IgD-negative memory B cell (primary cell): Measurements from ENCODE around the gene GAGE10. TPM values are rescaled to one million over a fixed set of nuclear protein-coding genes. Genes with fewer than 3 reads are reported as not detected.
A peak's percentile ranks its signal among the peaks of the same experiment; 100 is the strongest.

Source experiments
- H3K27ac Mint-ChIP-seq, 3 donors: one replicate each; pipeline ENCODE4 v1.8.0; 2020 to 2022; ENCODE audit warnings: mild to moderate bottlenecking in 3 of 3, mixed read lengths in 3 of 3, moderate library complexity in 1 of 3
- H3K27me3 Mint-ChIP-seq: one replicate; pipeline ENCODE4 v1.8.0; 2021; ENCODE audit warnings: mixed read lengths
- H3K36me3 Mint-ChIP-seq: one replicate; pipeline ENCODE4 v1.8.0; 2020; ENCODE audit warnings: mild to moderate bottlenecking, mixed read lengths
- H3K4me1 Mint-ChIP-seq, 3 donors: one replicate each; pipeline ENCODE4 v1.8.0; 2020 to 2022; ENCODE audit warnings: mixed read lengths in 3 of 3, mild to moderate bottlenecking in 1 of 3
- H3K4me3 Mint-ChIP-seq, 4 donors: one replicate each; pipeline ENCODE4 v1.8.0; 2020 to 2022; ENCODE audit warnings: mild to moderate bottlenecking in 4 of 4, mixed read lengths in 4 of 4, moderate library complexity in 3 of 4
- H3K9me3 Mint-ChIP-seq, 3 donors: one replicate each; pipeline ENCODE4 v1.8.0; 2020 to 2021; ENCODE audit warnings: mixed read lengths in 3 of 3, mild to moderate bottlenecking in 1 of 3
- polyA plus RNA-seq: library from polyadenylated mRNA; unstranded; fragments of 300-500 nt; fragmentation: Illumina TruSeq; gene quantifications from one replicate; pipeline ENCODE4 v1.2.3, GENCODE V29; 2021

Gene GAGE10
- polyA plus RNA-seq = not detected

- Mint-ChIP-seq H3K9me3 (no peaks in the 10 kb centered on the region), H3K36me3 (peaks cover 5% of the 10 kb centered on the region), H3K27ac (peak within 1 kb of the TSS in 2 of 3 donors; percentile 28 to 46), H3K4me1 (no peaks in the 10 kb centered on the region), H3K4me3 (no peak within 1 kb of the TSS), H3K27me3 (peaks cover 11% of the 10 kb centered on the region)
Measured at GRCh38 chrX:49303346-49303745, at the start of gene GAGE10. TSS of gene GAGE10 (plus strand) at chrX:49303646. CDS start at chrX:49304860, 1,214 bp downstream.

GRCh38 chrX:49254639-49255038 is 48.8 kb upstream of the GAGE10 start:
- H3K4me1 Mint-ChIP-seq = peaks cover 0 to 5% (median 2%) of the 10 kb centered on the region in 3 donors
- H3K36me3 Mint-ChIP-seq = no peaks in the 10 kb centered on the region
- H3K9me3 Mint-ChIP-seq = no peaks in the 10 kb centered on the region
- peaks cover 2% of the 10 kb centered on the region for H3K27me3 Mint-ChIP-seq
- no peak overlapping the region for H3K4me3 Mint-ChIP-seq
- H3K27ac Mint-ChIP-seq = no peak overlapping the region

GRCh38 chrX:49256268-49256995 is 47.0 kb upstream of the GAGE10 start:
- H3K9me3 Mint-ChIP-seq = no peaks in the 10 kb centered on the region
- H3K27ac Mint-ChIP-seq = no peak overlapping the region
- H3K4me1 Mint-ChIP-seq = peaks cover 0 to 5% (median 0%) of the 10 kb centered on the region in 3 donors
- no peaks in the 10 kb centered on the region for H3K36me3 Mint-ChIP-seq
- peaks cover 5% of the 10 kb centered on the region for H3K27me3 Mint-ChIP-seq
- no peak overlapping the region for H3K4me3 Mint-ChIP-seq

- H3K9me3 Mint-ChIP-seq = no peaks in the 10 kb centered on the region
- H3K36me3 Mint-ChIP-seq = no peaks in the 10 kb centered on the region
- peaks cover 5% of the 10 kb centered on the region for H3K27me3 Mint-ChIP-seq
- H3K4me3 Mint-ChIP-seq = peak overlapping the region in 1 of 4 donors; percentile 56
- peaks cover 0 to 5% (median 0%) of the 10 kb centered on the region in 3 donors for H3K4me1 Mint-ChIP-seq
- no peak overlapping the region for H3K27ac Mint-ChIP-seq
Measured at GRCh38 chrX:49257074-49257790, 46.2 kb upstream of the GAGE10 start.

- H3K36me3 Mint-ChIP-seq = no peaks in the 10 kb centered on the region
- no peak overlapping the region for H3K27ac Mint-ChIP-seq
- peaks cover 0 to 5% (median 0%) of the 10 kb centered on the region in 3 donors for H3K4me1 Mint-ChIP-seq
- H3K27me3 Mint-ChIP-seq = peaks cover 5% of the 10 kb centered on the region
- H3K4me3 Mint-ChIP-seq = peak overlapping the region in 1 of 4 donors; percentile 56
- no peaks in the 10 kb centered on the region for H3K9me3 Mint-ChIP-seq
Measured at GRCh38 chrX:49257846-49258748, 45.3 kb upstream of the GAGE10 start.

GRCh38 chrX:49258749-49259124 is 44.7 kb upstream of the GAGE10 start:
- Mint-ChIP-seq H3K27me3 (peaks cover 5% of the 10 kb centered on the region), H3K4me1 (peaks cover 0 to 5% (median 0%) of the 10 kb centered on the region in 3 donors), H3K9me3 (no peaks in the 10 kb centered on the region), H3K27ac (no peak overlapping the region), H3K36me3 (no peaks in the 10 kb centered on the region), H3K4me3 (peak overlapping the region in 1 of 4 donors; percentile 65)

- H3K4me1 Mint-ChIP-seq = peaks cover 0 to 5% (median 0%) of the 10 kb centered on the region in 3 donors
- peaks cover 7% of the 10 kb centered on the region for H3K27me3 Mint-ChIP-seq
- no peaks in the 10 kb centered on the region for H3K36me3 Mint-ChIP-seq
- H3K4me3 Mint-ChIP-seq = no peak overlapping the region
- no peak overlapping the region for H3K27ac Mint-ChIP-seq
- no peaks in the 10 kb centered on the region for H3K9me3 Mint-ChIP-seq
Measured at GRCh38 chrX:49260221-49260985, 43.0 kb upstream of the GAGE10 start.

- Mint-ChIP-seq H3K9me3 (no peaks in the 10 kb centered on the region), H3K27ac (no peak overlapping the region), H3K4me1 (peaks cover 0 to 6% (median 0%) of the 10 kb centered on the region in 3 donors), H3K36me3 (no peaks in the 10 kb centered on the region), H3K4me3 (no peak overlapping the region), H3K27me3 (peaks cover 7% of the 10 kb centered on the region)
Measured at GRCh38 chrX:49262603-49263002, 40.8 kb upstream of the GAGE10 start.

- Mint-ChIP-seq H3K4me3 (no peak overlapping the region), H3K4me1 (peaks cover 0 to 5% (median 0%) of the 10 kb centered on the region in 3 donors)
Measured at GRCh38 chrX:49263631-49264030, 39.8 kb upstream of the GAGE10 start.

GRCh38 chrX:49264460-49264859 is 39.0 kb upstream of the GAGE10 start, which contains the start of gene FOXP3:
TSS of gene FOXP3 (minus strand) at chrX:49264710. CDS start at chrX:49258505, 6,205 bp downstream.
- Mint-ChIP-seq H3K4me1 (peaks cover 3 to 5% (median 5%) of the 10 kb centered on the region in 3 donors), H3K4me3 (no peak within 1 kb of the TSS), H3K9me3 (no peaks in the 10 kb centered on the region), H3K36me3 (no peaks in the 10 kb centered on the region), H3K27me3 (peaks cover 5% of the 10 kb centered on the region), H3K27ac (peak within 1 kb of the TSS in 1 of 3 donors; percentile 34)

More at GRCh38 chrX:49263631-49264030, 39.8 kb upstream of the GAGE10 start:
- no peaks in the 10 kb centered on the region for H3K36me3 Mint-ChIP-seq
- H3K27ac Mint-ChIP-seq = peak overlapping the region in 1 of 3 donors; percentile 34
- H3K27me3 Mint-ChIP-seq = peaks cover 7% of the 10 kb centered on the region
- H3K9me3 Mint-ChIP-seq = no peaks in the 10 kb centered on the region

- H3K27ac Mint-ChIP-seq = peak overlapping the region in 1 of 3 donors; percentile 40
- H3K4me3 Mint-ChIP-seq = peak overlapping the region in 3 of 4 donors; percentile 2 to 55 (median 48)
Measured at GRCh38 chrX:49266523-49267445, 36.7 kb upstream of the GAGE10 start.

GRCh38 chrX:49268702-49269009 is 34.8 kb upstream of the GAGE10 start:
- H3K27me3 Mint-ChIP-seq = peaks cover 2% of the 10 kb centered on the region
- H3K36me3 Mint-ChIP-seq = peaks cover 3% of the 10 kb centered on the region
- H3K4me1 Mint-ChIP-seq = peaks cover 5 to 22% (median 14%) of the 10 kb centered on the region in 3 donors
- H3K4me3 Mint-ChIP-seq = peak overlapping the region; percentile 89 to 98 (median 96)
- no peaks in the 10 kb centered on the region for H3K9me3 Mint-ChIP-seq
- H3K27ac Mint-ChIP-seq = peak overlapping the region; percentile 95 to 99 (median 96)

More at GRCh38 chrX:49266523-49267445, 36.7 kb upstream of the GAGE10 start:
- H3K36me3 Mint-ChIP-seq = peaks cover 3% of the 10 kb centered on the region
- no peaks in the 10 kb centered on the region for H3K9me3 Mint-ChIP-seq
- H3K27me3 Mint-ChIP-seq = peaks cover 2% of the 10 kb centered on the region
- peaks cover 5 to 10% (median 7%) of the 10 kb centered on the region in 3 donors for H3K4me1 Mint-ChIP-seq
